Right ventricle myocardium inferior (tissue), 1 donor: Measurements from ENCODE around the gene ARHGAP26. TPM values are rescaled to one million over a fixed set of nuclear protein-coding genes. Genes with fewer than 3 reads are reported as not detected.
A peak's percentile ranks its signal among the peaks of the same experiment; 100 is the strongest.

ENCODE experiments used
- ATAC-seq: fragments of 200-7000 bp; cut with Tn5 transposase; one replicate; pipeline ENCODE4 v1.9.1; 2020; ENCODE audit warnings: mild to moderate bottlenecking, moderate library complexity
- DNase-seq: peaks from one replicate; pipeline ENCODE4 v3.0.0; 2021; ENCODE audit errors: missing footprints
- intact Hi-C: fragments of 100-400 bp; cut with DNase I; formaldehyde crosslinking; loops from one replicate; pipeline ENCODE4 v1.11.0; 2022
- long read RNA-seq: library from polyadenylated mRNA; unstranded; transcript quantifications from one replicate; pipeline ENCODE4 v2.0.0, GENCODE V29; 2021
- total RNA-seq: library from RNA; stranded (reverse); fragmentation: NEBNext Ultra II Directional; extraction: Animal tissue kit (Norgen Biotek cat#: 25700); gene quantifications from one replicate; pipeline ENCODE4 v1.2.1, GENCODE V29; 2021
- donor health status: DM: no; HTN: yes; CAD: no; lungs with severe emphysema.

ARHGAP26 gene, protein sequence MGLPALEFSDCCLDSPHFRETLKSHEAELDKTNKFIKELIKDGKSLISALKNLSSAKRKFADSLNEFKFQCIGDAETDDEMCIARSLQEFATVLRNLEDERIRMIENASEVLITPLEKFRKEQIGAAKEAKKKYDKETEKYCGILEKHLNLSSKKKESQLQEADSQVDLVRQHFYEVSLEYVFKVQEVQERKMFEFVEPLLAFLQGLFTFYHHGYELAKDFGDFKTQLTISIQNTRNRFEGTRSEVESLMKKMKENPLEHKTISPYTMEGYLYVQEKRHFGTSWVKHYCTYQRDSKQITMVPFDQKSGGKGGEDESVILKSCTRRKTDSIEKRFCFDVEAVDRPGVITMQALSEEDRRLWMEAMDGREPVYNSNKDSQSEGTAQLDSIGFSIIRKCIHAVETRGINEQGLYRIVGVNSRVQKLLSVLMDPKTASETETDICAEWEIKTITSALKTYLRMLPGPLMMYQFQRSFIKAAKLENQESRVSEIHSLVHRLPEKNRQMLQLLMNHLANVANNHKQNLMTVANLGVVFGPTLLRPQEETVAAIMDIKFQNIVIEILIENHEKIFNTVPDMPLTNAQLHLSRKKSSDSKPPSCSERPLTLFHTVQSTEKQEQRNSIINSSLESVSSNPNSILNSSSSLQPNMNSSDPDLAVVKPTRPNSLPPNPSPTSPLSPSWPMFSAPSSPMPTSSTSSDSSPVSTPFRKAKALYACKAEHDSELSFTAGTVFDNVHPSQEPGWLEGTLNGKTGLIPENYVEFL
- total RNA-seq, result 29.8 TPM
- long read RNA-seq, partial matches to known transcripts, result 2 of 10 reads
- long read RNA-seq, other reads (novel, unspliced or antisense), result 8 of 10 reads

DNA sequence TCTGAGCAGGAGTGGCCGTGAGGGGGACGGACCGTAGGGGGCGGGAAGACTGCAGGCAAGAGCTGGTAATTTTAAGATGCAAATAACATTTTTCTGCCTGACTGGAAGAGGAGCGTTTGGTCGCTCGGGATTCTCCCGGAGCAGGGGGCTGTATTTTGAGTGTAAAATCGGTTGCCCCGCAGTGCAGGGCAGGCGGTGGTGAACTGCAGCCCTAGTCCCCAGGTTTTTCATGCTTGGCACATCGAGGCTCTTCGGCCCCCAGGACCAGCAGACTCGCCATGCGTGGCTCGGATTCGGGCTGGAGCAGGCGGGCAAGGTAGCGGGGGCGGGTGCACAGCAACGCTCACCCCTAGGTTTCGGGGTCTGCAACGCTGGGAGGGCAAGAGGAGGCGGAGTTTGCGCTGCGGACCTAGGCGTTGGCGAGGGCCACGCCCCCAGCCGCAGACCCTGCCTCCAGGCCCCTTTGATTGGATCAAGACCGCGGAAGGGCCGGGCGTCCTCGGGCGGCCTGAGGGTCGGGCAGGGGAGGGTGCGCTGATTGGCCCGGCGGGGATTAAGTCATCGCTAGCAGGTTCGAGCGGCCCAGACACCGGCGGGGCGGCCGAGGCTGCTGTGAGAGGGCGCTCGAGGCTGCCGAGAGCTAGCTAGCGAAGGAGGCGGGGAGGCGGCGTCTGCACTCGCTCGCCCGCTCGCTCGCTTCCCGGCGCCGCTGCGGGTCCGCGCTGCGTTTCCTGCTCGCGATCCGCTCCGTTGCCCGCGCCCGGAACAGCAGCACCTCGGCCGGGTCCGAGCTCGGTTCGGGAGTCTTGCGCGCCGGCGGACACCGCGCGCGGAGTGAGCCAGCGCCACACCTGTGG, at the start of gene ARHGAP26:
TSS of gene ARHGAP26 (plus strand) at position 585 of the 857 bp plus-strand sequence. CDS start 385 bp downstream, outside the sequence.
- DNase-seq (peak; percentile 99), ATAC-seq (peak; percentile 98)
- intact Hi-C loops, result loop anchor here (1.0 to 5.0 kb wide), 4 partner anchors 17 to 95 kb away; no protein-coding TSS in a partner anchor

DNA sequence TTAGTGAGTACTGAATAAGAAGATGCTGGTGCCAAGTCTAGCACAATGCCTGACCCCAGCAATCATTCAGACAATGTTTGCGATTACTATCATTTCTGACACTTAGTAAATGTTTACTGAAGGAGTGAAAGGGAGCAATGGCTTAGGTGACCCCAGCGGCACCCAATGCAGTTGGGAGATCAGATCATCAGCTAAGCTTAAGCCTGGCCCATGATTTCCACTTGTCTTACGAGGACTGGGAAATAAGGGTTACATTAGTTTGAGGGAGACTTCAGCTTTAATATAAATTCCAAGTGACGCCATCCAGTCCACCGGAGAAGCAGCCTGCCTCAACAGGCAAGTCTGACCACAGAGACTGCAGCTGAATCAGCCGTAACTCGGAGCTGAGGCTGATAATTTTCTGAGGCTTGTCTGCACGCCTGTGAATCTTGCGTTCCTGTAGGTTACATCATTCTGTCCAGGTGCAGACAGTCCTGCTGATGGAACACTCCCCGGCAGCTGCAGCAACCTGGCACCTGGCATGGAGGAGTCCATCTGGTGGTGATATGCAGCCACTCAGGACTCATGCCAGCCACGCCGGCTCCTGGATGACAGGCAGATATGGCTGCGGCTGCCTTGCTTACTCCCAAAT, 49.4 kb upstream of the ARHGAP26 start:
- DNase-seq (peak; percentile 74), ATAC-seq (peak; percentile 27)
- intact Hi-C loops, result no loop called here

DNA sequence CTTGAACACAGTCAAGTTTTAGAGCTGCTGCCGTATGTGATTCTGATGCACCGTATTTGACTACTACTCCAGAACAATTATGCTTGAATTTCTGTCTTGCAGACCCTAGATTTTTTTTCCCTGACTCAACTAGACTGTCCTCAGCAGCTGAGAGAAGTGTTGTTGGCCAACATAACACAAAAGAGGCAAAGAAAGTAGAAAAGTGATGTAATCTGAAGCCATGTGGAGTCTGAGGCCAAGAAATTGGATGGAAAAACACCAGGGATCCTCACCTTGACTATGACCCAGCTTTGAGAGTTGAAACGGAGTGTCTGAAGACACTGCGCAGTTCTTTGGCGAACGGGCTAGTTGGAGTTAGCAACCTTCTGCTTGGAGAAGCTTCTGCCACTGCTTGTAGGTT, 48.0 kb upstream of the ARHGAP26 start:
- intact Hi-C loops, result no loop called here
- ATAC-seq, result no peak
- DNase-seq, result no peak

DNA sequence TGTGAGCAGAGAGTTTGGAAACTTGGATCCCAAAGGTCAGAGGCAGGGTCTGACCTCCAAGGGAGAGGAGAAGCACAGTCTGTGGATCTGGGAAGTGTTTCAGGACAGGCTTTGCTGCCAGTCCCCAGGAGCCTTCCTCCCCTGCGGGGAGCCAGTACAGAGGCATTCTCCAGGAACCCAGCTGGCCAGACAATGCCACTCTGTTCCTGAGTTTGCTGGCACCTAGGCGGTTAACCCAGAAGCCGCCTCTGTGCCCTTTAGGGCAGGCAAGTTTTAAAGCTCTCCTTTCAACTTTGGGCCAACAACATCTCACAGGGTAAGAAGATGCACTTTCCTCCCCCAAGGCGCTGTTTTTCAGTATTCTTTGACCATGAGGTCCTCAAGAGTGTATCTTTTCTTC, 47.3 kb upstream of the ARHGAP26 start:
- no peak for DNase-seq
- ATAC-seq, result no peak
- intact Hi-C loops, result no loop called here

DNA sequence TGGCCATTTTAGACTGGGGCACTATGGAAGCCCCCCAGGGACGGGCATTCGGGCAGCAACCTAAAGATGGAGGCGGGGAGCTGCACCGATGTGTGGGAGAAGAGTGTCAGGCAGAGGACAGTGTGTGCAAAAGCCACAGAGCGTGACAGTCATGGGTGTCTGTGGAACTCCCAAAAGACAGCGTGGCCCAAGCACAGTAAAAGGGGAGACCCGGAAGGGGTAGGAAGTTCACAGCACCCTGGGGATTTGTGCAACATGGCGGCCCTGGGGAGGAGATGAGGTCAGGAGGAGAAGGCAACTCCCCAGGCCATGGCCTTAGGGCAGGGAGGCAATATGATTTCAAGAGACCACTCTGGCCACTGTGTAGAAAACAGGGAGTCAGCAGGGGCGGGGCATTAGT, 45.4 kb upstream of the ARHGAP26 start:
- intact Hi-C loops, result no loop called here
- no peak for DNase-seq
- no peak for ATAC-seq

DNA sequence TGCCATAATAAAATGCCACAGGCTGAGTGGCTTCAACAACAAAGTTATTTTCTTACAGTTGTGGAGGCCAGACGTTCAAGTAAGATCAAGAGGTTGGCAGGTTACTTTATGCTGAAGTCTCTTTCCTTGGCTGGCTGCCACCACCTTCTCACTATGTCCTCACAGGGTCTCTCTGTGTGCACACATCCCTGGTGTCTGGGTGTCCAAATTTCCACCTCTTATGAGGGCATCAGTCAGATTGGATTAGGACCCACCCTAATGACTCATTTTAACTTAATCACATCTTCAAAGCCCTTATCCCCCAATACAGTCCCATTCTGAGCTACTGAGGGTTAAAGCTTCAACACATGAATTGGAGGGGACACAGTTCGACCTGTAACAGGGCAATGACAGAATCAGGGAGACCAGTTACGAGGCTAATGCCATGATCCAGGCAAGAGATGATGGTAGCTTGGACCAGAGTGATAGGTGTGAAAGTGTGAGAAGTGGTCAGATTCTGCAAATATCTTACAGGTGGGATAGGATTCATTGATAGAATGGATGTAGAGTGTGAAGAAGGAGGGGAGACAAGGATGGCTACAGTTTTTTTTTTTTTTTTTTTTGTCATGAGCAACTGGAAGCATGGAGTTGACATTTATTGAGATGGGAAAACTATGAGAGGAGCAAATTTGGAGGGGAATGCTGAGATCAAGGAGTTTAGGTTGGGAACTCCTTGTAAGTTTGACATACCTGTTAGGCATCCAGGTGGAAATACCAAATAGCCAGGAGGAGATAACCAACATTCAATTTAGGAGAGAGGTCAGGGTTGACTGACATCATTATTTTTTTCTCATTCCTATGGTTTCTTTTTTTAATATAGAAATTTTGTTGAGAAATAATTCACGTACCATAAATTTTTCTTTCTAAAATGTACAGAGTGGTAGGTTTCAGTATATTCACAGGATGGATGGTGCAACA, 44.7 kb upstream of the ARHGAP26 start:
- DNase-seq (no peak), ATAC-seq (no peak)
- intact Hi-C loops, result no loop called here

DNA sequence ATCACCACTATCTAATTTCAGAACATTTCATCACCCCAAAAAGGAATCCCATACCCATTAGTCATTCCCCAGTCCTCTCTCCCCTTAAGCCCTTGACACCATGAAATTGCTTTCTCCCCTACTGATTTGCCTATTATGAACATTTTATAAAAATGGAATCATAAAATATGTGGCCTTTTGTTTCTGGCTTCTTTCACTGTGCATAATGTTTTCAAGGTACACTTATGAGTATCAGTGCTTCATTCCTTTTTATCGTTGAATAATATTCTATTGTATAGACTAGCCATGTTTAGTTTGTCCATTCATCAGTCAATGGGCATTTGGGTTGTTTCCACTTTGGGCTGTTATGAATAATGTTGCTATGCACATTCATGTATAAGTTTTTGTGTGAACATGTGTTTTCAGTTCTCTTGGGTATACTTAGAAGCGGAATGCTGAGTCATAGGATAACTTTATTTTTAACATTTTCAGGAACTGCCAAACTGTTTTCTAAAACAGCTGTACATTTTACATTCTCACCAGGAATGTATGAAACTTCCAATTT, 43.9 kb upstream of the ARHGAP26 start:
- intact Hi-C loops, result no loop called here
- ATAC-seq (no peak), DNase-seq (no peak)

DNA sequence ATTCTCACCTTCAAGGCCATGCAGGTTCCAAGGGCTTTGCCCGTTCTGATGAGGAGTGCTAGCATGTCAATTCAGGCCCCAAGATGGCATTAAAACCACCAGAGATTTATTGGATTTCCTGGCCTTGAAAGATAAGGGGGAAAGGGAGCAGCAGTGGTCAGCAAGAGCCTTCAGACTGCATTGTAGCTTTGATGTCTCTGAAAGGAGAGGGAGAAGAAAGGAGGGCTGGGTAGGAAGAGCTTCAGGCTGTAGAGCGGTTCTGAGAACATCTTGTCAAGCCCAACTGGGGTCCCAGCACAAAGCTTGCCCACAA, 42.5 kb upstream of the ARHGAP26 start:
- DNase-seq, result no peak
- intact Hi-C loops, result no loop called here
- ATAC-seq, result no peak

GRCh38 chr5:142735323-142736246, 34.6 kb upstream of the ARHGAP26 start:
- ATAC-seq (peak; percentile 40), DNase-seq (no peak)
- intact Hi-C loops, result no loop called here

- ATAC-seq (peak; percentile 30), DNase-seq (no peak)
- intact Hi-C loops, result no loop called here
Measured at GRCh38 chr5:142736247-142736632, 33.9 kb upstream of the ARHGAP26 start.

DNA sequence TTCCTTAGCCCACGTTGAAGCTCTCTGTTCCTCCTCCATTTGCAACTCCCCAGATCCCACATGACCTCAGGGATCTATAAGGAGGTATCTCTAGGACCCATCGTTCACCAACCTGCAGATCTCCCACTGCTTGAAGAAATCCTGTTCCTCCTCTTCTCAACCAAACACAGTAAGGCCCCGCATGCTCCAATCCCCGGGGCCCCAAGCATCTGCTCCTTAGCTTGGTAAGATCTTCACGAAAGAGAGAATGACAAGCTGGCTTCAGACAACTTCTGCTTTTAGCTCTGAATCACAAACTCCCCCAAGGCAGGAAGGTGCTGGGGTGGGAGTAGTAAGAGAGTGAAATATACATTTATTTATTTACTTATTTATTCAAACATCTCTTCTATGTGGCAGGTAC, 33.0 kb upstream of the ARHGAP26 start:
- DNase-seq (no peak), ATAC-seq (no peak)
- intact Hi-C loops, result no loop called here

DNA sequence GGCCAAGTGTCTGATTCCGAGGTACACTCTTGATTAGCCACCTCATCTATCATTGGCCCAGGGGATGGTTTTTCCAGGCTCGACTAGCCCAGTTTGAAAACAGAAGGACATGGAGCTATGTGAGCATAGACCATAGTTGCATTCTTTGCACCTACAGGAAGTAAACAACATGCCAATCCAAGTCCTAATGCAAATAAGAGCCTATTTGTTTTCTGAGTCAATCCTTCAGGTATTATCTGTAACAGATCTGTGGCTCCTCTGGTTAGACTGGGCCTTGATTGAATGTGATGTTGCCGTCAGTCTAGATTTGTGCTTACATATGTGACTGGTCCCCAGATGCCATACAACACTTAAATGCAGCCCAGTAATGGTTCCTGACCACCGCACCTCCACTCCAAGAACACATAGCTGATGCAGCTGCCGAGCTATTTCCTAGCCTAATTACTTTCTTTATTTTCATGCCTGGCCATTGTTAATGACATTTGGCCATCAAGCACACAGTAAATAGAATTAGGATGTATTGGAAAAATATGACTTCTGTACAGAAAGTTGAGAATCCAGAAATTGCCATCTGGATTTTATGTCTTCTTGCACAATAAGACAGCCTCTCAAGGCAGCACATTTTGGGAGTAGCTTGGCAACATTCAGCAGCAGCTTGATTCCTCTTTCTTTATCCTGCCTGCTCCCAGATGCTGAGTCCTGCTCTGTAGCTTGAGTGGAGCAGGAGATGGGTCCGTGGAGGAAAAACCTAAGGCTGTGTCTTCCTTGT, 29.5 kb upstream of the ARHGAP26 start:
- intact Hi-C loops, result loop anchor here (10.0 kb wide), 1 partner anchor 144 kb away; no protein-coding TSS in a partner anchor
- ATAC-seq, result peak; percentile 67
- no peak for DNase-seq

- peak; percentile 29 for ATAC-seq
- DNase-seq, result no peak
- intact Hi-C loops, result loop anchor here (10.0 kb wide), 1 partner anchor 141 kb away; no protein-coding TSS in a partner anchor
Measured at GRCh38 chr5:142743592-142744441, 26.4 kb upstream of the ARHGAP26 start.

- ATAC-seq (peak; percentile 73), DNase-seq (no peak)
- intact Hi-C loops, result loop anchor here (10.0 kb wide), 1 partner anchor 140 kb away; no protein-coding TSS in a partner anchor
Measured at GRCh38 chr5:142745268-142745667, 24.9 kb upstream of the ARHGAP26 start.
